ENCODE data around the gene TEC. TPM values are rescaled to one million over a fixed set of nuclear protein-coding genes. Genes with fewer than 3 reads are reported as not detected.

Gene TEC
- total RNA-seq: 1 to 10 TPM; 1.9 to 8.5 (median 5.3) TPM

DNA sequence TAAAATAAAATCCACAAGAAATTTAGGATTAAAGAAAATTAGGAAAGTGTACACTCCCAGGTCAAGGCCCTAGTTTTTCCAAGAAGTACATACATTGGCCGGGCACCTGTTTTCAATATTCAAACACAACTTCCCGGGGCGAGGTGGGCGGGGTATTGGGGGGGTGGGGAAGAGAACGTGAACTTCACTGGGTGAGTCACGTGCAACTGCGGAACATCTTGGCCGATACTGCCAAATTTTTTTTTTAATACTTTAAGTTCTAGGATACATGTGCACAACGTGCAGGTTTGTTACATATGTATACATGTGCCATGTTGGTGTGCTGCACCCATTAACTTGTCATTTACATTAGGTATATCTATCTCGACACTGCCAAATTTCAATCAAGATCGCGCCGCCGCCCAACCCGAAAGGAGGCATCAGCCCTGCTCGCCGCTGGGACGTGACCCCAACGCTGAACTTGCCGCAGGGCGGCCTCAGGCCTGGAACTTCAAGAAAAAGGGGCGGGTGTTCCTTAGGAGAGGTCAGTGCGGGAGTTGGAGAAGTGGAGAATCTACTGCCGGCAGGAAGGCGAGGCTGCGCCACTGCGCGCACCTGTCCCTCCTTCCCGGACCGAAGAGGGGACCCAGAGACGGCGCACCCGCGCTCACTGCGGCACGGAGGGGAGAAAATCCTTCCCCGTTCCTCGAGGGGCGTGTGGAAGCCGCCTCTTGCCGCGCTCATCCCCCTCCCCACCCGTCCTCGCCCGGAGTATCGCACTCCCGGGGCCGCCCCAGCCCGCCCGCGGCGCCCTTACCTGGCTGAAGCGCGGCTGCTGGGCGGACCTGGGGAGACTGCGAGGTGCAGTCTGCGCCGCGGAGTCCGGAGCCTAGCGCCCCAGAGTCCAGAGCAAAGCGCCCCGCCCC is at the start of gene TEC:
TEC (minus strand) TSS at position 883 of the 905 bp plus-strand sequence. CDS start 41,224 bp downstream, outside the sequence.
- no peak for TF ChIP-seq CTCF (IDR thresholded peaks at IDR 0.05; ENCODE audit: low read depth)

DNA sequence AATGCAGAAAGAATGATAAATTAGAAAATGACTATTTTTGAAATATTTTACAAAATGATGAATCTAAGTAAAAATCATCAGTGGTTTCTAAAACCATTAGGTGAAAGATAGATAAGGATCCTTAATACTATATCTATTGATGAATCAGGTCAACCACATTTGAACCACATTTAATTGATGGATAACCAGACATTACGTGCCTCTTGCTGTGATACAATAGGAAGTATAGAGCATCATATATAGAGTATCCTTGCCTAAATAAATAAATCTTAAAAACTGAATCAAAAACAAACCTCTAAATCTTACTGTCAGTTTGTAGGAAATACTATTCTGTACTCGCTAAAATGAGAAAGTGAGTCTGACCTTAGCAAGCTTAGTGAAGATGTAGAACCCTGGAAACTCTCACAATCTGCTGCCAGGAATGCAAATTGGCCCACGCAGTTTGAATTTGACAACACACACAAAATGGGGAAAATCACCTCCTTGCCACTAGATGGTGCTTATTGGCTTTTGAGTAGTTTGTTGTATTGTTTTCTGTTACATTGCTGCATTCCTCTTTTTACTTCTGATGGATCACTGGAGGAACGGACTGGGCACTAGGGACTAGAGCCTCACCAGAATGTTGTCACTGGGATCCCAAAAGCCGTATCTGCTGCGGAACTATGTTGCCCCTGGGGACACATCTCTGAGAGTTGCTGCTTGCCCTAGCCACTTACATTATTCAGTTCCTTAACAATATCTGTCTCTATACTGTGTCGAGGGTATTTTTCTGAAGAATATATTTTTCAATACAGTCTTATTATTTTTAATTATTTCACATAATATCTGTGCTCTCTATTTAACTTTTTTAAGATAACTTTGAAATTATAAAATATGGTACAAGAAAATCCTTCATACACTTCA is 46.3 kb upstream of the TEC start:
- no peak for TF ChIP-seq CTCF (IDR thresholded peaks at IDR 0.05; ENCODE audit: low read depth)

- TF ChIP-seq CTCF (IDR thresholded peaks at IDR 0.05; ENCODE audit: low read depth): no peak
These were observed 42.3 kb upstream of the TEC start for GRCh38 chr4:48311896-48312295.

DNA sequence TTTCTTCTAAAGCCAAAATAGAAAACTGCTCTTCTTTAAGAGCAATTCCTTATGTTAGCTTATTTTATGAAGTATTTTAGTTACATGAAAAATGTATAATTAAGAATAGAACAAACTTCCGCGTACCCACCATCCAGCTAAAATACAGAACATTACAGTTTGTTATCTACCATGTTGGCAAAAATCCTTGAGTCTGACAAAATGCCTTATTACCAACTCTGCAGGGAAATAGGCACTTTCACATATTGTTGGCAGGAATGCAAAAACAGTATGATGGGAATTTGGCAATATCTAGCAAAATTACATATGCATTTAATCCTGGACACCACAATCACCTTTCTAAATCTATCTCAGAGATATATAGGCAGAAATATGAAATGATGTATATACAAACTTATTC is 39.3 kb upstream of the TEC start:
- TF ChIP-seq CTCF (IDR thresholded peaks at IDR 0.05; ENCODE audit: low read depth): no peak

DNA sequence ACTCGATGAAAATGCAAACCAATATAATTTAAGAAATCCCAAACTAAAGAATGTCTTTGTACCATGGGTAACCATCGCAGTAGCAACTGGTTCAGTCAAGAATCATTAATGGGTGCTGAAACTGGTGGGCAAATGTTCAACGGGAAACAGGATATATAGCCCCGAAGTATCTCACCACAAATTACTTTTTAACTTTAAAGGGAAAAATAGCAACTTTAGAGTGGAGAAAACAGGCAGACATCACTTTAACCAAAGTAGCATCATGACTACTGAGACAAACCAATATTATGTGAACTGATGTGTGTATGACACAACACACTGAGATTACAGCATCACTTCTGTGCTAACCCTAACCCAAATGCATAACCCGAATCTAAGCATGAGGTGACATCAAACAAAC is 37.9 kb upstream of the TEC start:
- TF ChIP-seq CTCF (IDR thresholded peaks at IDR 0.05; ENCODE audit: low read depth): no peak

GRCh38 chr4:48305508-48305907 is 35.9 kb upstream of the TEC start:
- no peak for TF ChIP-seq CTCF (IDR thresholded peaks at IDR 0.05; ENCODE audit: low read depth)

DNA sequence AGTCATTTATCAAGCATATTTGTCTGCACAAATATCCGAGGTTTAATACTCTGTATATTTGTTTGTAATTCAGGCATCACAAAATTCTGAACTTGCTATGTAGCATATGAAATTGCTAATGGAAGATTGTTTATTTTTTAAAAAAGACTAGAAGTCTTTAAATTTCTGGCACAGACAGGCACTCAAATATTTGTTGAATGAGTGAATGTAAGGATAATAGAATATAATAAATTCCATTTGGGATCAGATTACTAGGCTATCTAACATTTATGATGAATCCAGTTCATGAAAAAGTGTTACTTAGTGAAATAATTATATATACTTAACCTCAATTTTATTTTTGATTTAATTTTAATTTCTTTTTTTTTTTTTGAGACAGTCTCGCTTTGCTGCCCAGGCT is 30.4 kb upstream of the TEC start:
- no peak for TF ChIP-seq CTCF (IDR thresholded peaks at IDR 0.05; ENCODE audit: low read depth)

Measured in subcutaneous adipose tissue (tissue), 4 donors.